22Rv1 (cell line): Measurements from ENCODE around the gene TMSB4X.

ENCODE experiments used
- ZFX ChIP-seq: fragments of 450-650 bp; IDR thresholded peaks from 2 replicates; pipeline ENCODE4 v1.6.1; 2017; ENCODE audit warnings: antibody characterized with exemption, borderline replicate concordance
- TF ChIP-seq, protein P1 (sequence below): fragments of 450-650 bp; IDR thresholded peaks from 2 replicates; pipeline ENCODE4 v1.5.1; 2017; ENCODE audit warnings: mild to moderate bottlenecking

- TF ChIP-seq, protein P1, sequence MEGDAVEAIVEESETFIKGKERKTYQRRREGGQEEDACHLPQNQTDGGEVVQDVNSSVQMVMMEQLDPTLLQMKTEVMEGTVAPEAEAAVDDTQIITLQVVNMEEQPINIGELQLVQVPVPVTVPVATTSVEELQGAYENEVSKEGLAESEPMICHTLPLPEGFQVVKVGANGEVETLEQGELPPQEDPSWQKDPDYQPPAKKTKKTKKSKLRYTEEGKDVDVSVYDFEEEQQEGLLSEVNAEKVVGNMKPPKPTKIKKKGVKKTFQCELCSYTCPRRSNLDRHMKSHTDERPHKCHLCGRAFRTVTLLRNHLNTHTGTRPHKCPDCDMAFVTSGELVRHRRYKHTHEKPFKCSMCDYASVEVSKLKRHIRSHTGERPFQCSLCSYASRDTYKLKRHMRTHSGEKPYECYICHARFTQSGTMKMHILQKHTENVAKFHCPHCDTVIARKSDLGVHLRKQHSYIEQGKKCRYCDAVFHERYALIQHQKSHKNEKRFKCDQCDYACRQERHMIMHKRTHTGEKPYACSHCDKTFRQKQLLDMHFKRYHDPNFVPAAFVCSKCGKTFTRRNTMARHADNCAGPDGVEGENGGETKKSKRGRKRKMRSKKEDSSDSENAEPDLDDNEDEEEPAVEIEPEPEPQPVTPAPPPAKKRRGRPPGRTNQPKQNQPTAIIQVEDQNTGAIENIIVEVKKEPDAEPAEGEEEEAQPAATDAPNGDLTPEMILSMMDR = no peak
- no peak for TF ChIP-seq ZFX
These were observed 40.8 kb downstream of the TMSB4X start for GRCh38 chrX:13015536-13016236.
